T-helper 2 cell treated with Interferon-gamma antibody and Interleukin-4, amounts not matched to agents 100 ng/mL and 5 ng/mL, for 36 hours (primary cell): Measurements from ENCODE around the gene ABCA5. TPM values are rescaled to one million over a fixed set of nuclear protein-coding genes. Genes with fewer than 3 reads are reported as not detected.
"Not testable (repeated sequence)": the region's sequence is repeated elsewhere in the genome, so short reads cannot be mapped to it uniquely, and the experiment has no call there.

Experiments
- intact Hi-C: fragments of 100-400 bp; cut with micrococcal nuclease; formaldehyde crosslinking; loops from one replicate; pipeline ENCODE4 v1.15.1; 2023
- total RNA-seq: library from RNA; stranded (reverse); gene quantifications from 2 replicates; pipeline ENCODE4 v1.2.3, GENCODE V29; 2022

ABCA5 gene
- total RNA-seq, 1 donor from 2014 or later = 12.9 TPM

DNA sequence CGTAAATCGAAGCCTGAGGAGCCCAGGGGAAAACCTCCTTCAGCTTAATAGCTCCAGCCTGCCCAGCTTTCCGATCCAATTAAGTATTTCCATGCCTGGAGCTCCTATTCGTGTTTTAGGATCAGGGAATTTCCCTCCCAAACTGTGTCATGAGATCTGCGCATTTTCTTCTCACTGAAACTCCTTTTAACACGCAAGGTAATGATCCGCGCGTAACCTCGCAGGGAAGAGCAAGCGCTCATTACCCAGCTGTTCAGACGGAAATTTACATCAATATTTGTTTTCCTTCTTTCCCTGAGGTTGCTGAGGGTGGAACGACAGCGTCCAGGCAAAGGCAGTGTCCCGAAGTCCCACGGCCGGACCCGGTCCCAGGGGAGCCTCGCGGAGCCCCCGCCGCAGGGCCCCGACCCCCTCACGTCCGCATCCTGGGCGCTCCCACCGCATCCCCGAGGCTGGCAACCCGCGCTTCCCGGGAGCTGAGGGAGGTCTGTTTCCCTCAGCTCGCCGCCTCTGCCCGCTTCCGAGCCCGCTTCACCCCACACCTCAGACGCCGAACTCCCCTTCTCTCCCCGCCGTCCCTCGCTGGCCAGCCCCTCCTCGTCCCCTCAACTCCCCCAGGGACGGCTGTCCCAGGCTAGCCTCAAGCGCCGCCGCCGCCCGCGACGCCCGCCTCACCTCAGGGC is 415 bp downstream of the ABCA5 start:
- intact Hi-C loops = loop anchor here (1.0 to 10.0 kb wide), 7 partner anchors 68 to 1334 kb away; partner anchors contain the start of genes ARSG, KCNJ2, PRKAR1A and SLC16A6

DNA sequence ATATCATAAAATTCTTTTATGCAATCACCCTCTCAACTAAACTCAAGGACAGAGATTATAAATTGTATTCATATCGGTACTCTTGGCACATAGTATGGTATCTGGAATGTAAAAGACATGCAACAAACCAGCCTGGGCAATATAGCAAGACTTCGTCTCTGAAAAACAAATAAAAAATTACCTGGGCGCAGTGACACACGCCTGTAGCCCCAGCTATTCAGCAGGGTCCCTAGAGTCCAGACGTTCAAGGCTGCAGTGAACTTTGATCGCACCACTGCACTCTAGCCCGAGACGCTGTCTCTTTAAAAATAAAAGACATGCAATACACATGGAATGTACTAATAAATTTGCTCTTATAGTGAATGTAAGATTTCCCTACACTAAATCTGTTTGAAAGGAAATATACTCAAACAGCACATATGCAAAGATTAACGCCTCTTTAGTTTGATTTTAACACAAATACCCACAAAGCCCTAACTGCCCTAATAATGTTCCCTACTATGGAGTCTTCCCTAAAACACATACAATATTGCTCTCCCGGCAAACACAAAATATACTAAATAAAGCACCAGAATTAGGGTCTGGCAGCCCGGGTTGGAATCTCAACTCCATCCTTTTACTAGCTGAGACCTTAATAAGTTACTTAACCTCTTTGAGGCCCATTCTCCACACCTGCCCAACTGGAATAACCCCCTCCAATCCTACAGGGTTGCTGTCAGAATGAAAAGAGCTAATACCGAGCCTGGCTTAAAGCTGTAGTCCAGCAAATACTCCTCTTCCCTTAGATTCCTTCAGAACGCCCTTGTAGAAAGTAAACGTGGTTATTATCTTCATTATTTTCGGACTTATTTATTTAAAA is 1.2 kb downstream of the ABCA5 start:
- intact Hi-C loops = loop anchor here (2.0 to 10.0 kb wide), 6 partner anchors 69 to 1333 kb away; partner anchors contain the start of genes ARSG, KCNJ2, PRKAR1A and SLC16A6

GRCh38 chr17:69323806-69324205 is 3.1 kb downstream of the ABCA5 start:
- intact Hi-C loops = loop anchor here (10.0 kb wide), 2 partner anchors 841 to 1139 kb away; partner anchors contain the start of gene KCNJ2

GRCh38 chr17:69320908-69321238 is 6.1 kb downstream of the ABCA5 start:
- intact Hi-C loops = loop anchor here (10.0 kb wide), 2 partner anchors 844 to 1136 kb away; partner anchors contain the start of gene KCNJ2

GRCh38 chr17:69320210-69320907 is 6.6 kb downstream of the ABCA5 start:
- intact Hi-C loops = loop anchor here (10.0 kb wide), 2 partner anchors 844 to 1136 kb away; partner anchors contain the start of gene KCNJ2

DNA sequence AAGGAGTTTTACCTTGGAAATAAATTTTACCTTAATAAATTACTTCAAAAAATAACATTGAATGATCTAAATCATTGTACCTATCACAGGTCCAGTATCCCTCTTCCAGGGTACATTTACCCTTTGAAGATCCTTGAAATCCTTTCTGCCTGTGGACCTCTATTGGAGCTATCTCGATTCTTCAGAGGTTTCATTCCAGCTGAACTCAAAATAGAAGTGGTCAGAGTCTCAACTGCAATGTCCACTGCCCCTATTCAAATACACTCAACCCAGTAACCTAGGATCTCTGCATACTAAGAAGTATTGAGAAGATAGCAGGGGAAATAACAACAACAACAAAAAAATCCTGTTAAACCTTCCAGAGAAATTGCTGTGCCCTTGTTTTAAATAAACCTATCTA is 9.3 kb downstream of the ABCA5 start:
- intact Hi-C loops = no loop called here

DNA sequence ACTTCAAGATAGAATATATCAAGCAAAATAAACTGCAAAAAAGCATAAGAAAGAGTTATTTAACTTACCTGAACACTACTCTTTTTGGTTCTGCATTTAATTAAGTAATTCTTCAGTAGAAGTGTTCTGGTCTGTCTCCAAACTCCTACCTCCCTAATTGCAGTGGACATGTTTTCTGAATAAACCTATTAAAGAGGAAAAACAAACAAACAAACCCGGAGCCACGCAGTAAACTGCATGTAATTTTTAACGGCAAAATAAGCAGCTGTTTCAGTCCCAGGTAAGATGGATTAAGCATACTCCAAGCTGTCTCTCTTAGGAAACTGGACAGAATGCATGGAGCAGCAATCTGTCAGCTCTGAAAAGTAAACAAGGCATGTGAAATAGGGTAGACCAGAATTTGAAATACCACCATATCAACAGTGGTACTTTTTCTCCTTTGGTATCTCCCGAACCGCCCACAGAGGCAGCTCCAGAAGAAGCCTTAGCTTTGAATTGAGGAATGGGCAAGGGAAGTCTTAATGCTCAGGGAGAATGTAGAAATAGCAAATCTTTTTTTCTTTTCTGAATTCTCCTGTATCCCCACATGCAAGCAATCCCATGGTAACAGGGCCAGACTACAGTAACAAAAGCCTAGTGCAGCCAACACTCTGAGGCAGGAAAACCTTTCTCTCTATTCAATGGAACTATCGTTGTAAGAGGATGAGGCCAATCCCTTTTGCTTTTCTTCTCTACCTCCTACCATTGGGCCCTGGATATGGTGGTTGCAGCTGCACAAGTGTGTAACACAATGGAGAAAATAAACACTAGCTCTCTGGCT is 12.5 kb downstream of the ABCA5 start:
- intact Hi-C loops = no loop called here

DNA sequence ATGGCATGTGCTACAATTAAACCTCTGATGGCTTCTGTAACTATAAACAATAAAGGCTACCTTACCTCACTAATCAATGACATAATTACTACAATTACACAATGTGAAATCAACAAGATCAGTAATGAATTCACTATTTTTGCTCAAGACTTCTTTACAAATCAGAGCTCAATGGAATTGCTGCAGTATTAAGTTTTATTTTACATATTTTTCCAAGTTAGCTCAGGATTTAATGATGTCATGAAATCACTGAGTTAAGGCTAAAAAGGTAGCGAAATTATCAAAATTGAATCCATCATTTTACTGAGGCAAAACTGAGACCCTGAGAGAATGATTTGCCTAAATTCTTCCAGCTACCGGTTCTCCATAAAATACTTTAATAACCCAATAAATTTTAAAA is 21.8 kb downstream of the ABCA5 start:
- intact Hi-C loops = no loop called here

DNA sequence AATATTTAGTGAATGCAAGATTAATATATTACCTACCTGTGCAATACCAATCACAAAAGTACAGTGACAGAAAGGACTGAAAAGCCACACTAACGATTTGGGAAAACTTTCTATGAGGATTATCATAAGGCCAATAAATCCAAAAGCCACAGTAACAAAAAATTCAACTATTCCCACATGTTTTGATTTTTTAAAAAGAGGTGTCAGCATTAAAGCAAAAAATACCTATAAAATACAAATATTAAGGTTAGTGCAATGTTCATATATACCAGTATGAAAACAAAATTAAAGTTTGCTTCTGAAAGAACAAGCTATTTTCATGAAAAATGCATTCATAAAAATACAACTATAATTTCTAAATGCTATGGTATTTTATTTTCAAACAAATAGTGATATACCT is 24.3 kb downstream of the ABCA5 start:
- intact Hi-C loops = no loop called here

- intact Hi-C loops = no loop called here
These were observed 26.7 kb downstream of the ABCA5 start for GRCh38 chr17:69300222-69300621.

GRCh38 chr17:69298120-69298722 is 28.7 kb downstream of the ABCA5 start:
- intact Hi-C loops = not testable (repeated sequence)

- intact Hi-C loops = loop anchor here (10.0 kb wide), 1 partner anchor 58 kb away; no protein-coding TSS in a partner anchor
These were observed 39.8 kb downstream of the ABCA5 start for GRCh38 chr17:69287168-69287567.

- intact Hi-C loops = loop anchor here (10.0 kb wide), 1 partner anchor 59 kb away; no protein-coding TSS in a partner anchor
These were observed 40.7 kb downstream of the ABCA5 start for GRCh38 chr17:69286257-69286656.

DNA sequence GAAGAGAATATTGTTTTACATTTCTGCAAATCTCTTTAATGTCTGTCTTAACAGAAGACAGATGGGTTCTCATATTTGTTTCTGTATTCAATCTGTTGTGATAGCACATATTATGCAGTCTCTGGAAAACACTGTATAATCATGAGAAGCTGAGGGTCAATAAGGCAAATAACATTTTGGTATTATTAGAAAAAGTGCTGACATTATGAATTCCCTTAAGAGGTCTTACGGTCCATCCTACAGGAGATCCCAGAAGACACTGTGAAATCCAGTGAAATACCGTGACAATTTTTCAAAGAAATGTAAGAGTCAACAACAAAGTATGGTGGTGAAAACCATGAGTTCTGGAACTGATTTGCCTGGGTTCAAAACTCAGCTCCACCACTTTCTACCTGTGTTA is 42.3 kb downstream of the ABCA5 start:
- intact Hi-C loops = loop anchor here (10.0 kb wide), 1 partner anchor 60 kb away; no protein-coding TSS in a partner anchor

GRCh38 chr17:69282002-69282401 is 44.9 kb downstream of the ABCA5 start:
- intact Hi-C loops = loop anchor here (10.0 kb wide), 1 partner anchor 63 kb away; no protein-coding TSS in a partner anchor

DNA sequence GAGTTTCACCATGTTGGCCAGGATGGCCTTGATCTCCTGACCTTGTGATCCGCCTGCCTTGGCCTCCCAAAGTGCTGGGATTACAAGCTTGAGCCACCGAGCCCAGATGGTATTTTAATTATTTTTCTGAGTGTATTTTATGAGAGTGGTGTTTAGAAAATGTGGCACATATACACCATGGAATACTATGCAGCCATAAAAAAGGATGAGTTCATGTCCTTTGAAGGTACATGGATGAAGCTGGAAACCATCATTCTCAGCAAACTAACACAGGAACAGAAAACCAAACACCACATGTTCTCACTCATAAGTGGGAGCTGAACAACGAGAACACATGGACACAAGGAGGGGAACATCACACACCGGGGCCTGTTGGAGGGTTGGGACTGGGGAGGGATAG is 50.7 kb downstream of the ABCA5 start:
- intact Hi-C loops = not testable (repeated sequence)

DNA sequence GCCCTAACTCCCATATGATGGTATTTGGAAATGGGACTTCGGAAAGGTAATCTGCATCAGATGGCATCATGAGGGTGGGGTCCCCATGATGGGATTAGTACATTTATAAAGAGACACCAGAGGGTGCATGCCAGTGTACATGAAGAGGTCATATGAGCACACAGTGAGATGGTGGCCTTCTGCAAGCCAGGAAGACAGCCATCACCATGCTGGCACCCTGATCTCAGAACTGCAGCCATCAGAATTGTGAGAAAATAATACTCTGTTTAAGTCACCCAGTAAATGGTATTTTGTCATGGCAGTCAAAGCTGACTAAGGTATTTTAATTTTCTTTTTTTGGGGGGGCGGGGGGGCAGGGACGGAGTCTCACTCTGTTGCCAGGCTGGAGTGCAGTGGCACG is 51.2 kb downstream of the ABCA5 start:
- intact Hi-C loops = no loop called here

DNA sequence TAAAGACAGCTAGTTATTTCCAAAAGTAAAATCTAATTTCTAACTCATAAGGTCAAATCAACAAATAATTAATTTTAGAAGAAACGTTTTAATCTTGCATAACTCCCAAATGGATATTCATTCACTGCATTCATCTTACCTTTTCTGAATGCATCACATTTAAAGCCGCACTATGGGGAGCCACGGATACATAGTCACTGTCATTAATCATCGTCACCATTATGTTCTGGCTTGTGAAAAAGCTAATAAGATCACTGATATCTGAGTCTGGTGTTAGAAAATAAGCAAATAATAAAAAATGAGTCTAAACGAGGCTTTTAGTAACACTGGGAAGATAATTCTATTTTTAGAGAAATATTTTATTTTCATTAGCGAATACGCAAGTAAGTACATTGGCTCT is 55.9 kb downstream of the ABCA5 start:
- intact Hi-C loops = no loop called here

- intact Hi-C loops = no loop called here
These were observed 57.6 kb downstream of the ABCA5 start for GRCh38 chr17:69269131-69269998.
